GM12875 (cell line): Measurements from ENCODE around the gene NABP1.

ENCODE experiments used
- H3K4me3 ChIP-seq: one replicate; pipeline ENCODE4 v1.5.1; 2011; ENCODE audit warnings: low read depth, low read length, control low read depth
- CTCF ChIP-seq: IDR thresholded peaks from 2 replicates; pipeline ENCODE4 v1.5.1; 2011; ENCODE audit warnings: low read depth, mild to moderate bottlenecking, control low read depth, inconsistent platforms, low read length, moderate library complexity, borderline replicate concordance; ENCODE audit not compliant: insufficient read depth

The NABP1 gene

GRCh38 chr2:191675807-191676721 lies 1.9 kb upstream of the NABP1 start:
- TF ChIP-seq CTCF, result no peak
- H3K4me3 ChIP-seq, result no peak overlapping the region

GRCh38 chr2:191676790-191677645 lies 918 bp upstream of the NABP1 start:
- TF ChIP-seq CTCF, result no peak
- H3K4me3 ChIP-seq, result peak overlapping the region; percentile 50

- H3K4me3 ChIP-seq, result peak overlapping the region; percentile 69
- no peak for TF ChIP-seq CTCF
Observed at GRCh38 chr2:191678437-191679100, 633 bp downstream of the NABP1 start.

- no peak overlapping the region for H3K4me3 ChIP-seq
- TF ChIP-seq CTCF, result no peak
Observed at GRCh38 chr2:191679818-191680600, 2.1 kb downstream of the NABP1 start.

GRCh38 chr2:191680639-191681038 lies 2.7 kb downstream of the NABP1 start:
- no peak overlapping the region for H3K4me3 ChIP-seq
- TF ChIP-seq CTCF, result no peak

GRCh38 chr2:191682126-191682525 lies 4.2 kb downstream of the NABP1 start:
- H3K4me3 ChIP-seq, result no peak overlapping the region

More at GRCh38 chr2:191682126-191682525, 4.2 kb downstream of the NABP1 start:
- no peak for TF ChIP-seq CTCF
